Right lobe of liver (tissue), 4 donors: ENCODE data around the gene PCAT7.
"Not testable (repeated sequence)": the region's sequence is repeated elsewhere in the genome, so short reads cannot be mapped to it uniquely, and the experiment has no call there.

Source experiments
- POLR2A ChIP-seq: fragments of 450-650 bp; IDR thresholded peaks from one replicate; pipeline ENCODE4 v1.6.1; 2017; ENCODE audit warnings: antibody characterized with exemption, mild to moderate bottlenecking
- TF ChIP-seq, protein P1 (sequence below), 4 donors: fragments of 200-600 bp in 3 of 4; fragments of 450-650 bp in 1 of 4; IDR thresholded peaks; one replicate each; pipeline versions ENCODE4 v1.5.1 to v1.8.0; 2016 to 2022; ENCODE audit warnings: antibody characterized with exemption in 4 of 4, mild to moderate bottlenecking in 2 of 4
- donor health status: DM: no; HTN: no; CAD: no.
- donor health status: DM: no; HTN: no; CAD: no.
- donor health status: DM: no; HTN: yes; CAD: no.

DNA sequence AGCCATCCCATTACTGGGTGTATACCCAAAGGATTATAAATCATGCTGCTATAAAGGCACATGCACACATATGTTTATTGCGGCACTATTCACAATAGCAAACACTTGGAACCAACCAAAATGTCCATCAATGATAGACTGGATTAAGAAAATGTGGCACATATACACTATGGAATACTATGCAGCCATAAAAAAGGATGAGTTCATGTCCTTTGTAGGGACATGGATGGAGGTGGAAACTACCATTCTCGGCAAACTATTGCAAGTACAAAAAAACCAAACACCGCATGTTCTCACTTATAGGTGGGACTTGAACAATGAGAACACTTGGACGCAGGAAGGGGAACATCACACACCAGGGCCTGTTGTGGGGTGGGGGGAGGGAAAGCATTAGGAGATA is 48.5 kb upstream of the PCAT7 start:
- TF ChIP-seq, protein P1, sequence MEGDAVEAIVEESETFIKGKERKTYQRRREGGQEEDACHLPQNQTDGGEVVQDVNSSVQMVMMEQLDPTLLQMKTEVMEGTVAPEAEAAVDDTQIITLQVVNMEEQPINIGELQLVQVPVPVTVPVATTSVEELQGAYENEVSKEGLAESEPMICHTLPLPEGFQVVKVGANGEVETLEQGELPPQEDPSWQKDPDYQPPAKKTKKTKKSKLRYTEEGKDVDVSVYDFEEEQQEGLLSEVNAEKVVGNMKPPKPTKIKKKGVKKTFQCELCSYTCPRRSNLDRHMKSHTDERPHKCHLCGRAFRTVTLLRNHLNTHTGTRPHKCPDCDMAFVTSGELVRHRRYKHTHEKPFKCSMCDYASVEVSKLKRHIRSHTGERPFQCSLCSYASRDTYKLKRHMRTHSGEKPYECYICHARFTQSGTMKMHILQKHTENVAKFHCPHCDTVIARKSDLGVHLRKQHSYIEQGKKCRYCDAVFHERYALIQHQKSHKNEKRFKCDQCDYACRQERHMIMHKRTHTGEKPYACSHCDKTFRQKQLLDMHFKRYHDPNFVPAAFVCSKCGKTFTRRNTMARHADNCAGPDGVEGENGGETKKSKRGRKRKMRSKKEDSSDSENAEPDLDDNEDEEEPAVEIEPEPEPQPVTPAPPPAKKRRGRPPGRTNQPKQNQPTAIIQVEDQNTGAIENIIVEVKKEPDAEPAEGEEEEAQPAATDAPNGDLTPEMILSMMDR (IDR thresholded peaks at IDR 0.05), result not testable (repeated sequence)
- TF ChIP-seq POLR2A, result not testable (repeated sequence)
